Measurements from ENCODE around the gene BAK1.

DNA sequence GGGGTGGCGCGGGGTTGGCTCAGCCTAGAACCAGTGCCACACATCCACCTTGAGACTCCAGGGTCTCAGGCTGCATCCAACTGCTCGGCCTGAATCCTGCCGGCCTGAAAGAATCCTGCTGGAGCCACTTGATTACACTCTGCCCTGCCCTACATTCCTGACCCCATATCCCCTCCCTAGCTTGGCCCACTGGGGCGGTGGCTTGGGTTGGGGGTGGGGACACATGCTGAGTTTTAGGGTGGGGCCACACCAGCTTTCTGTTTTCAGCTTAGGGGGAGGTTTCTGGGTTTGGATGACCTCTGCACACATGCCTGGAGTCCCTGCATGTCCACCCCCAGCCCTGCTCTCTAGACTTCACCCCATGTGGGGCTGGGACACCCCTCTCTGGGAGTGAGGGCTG is 47.8 kb upstream of the BAK1 start:
- no peak for TF ChIP-seq POLR2A (IDR thresholded peaks at IDR 0.05)
- TF ChIP-seq, protein P1, sequence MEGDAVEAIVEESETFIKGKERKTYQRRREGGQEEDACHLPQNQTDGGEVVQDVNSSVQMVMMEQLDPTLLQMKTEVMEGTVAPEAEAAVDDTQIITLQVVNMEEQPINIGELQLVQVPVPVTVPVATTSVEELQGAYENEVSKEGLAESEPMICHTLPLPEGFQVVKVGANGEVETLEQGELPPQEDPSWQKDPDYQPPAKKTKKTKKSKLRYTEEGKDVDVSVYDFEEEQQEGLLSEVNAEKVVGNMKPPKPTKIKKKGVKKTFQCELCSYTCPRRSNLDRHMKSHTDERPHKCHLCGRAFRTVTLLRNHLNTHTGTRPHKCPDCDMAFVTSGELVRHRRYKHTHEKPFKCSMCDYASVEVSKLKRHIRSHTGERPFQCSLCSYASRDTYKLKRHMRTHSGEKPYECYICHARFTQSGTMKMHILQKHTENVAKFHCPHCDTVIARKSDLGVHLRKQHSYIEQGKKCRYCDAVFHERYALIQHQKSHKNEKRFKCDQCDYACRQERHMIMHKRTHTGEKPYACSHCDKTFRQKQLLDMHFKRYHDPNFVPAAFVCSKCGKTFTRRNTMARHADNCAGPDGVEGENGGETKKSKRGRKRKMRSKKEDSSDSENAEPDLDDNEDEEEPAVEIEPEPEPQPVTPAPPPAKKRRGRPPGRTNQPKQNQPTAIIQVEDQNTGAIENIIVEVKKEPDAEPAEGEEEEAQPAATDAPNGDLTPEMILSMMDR (IDR thresholded peaks at IDR 0.05) = no peak
